ENCODE data around the gene LPP.

GRCh38 chr3:188554404-188554803 lies 400.4 kb downstream of the LPP start:
- TF ChIP-seq CTCF (optimal IDR thresholded peaks at IDR 0.05 in 1 of 3, IDR thresholded peaks at IDR 0.05 in 1 of 3, conservative IDR thresholded peaks at IDR 0.05 in 1 of 3; ENCODE audit: extremely low read depth in 1 of 3, insufficient read depth in 2 of 3, low read length in 3 of 3) (no peak), EZH2 (IDR thresholded peaks at IDR 0.05; ENCODE audit: low read length) (no peak)

Measured in keratinocyte (primary cell).